Measurements from ENCODE around the gene ZNF536.

Gene ZNF536

DNA sequence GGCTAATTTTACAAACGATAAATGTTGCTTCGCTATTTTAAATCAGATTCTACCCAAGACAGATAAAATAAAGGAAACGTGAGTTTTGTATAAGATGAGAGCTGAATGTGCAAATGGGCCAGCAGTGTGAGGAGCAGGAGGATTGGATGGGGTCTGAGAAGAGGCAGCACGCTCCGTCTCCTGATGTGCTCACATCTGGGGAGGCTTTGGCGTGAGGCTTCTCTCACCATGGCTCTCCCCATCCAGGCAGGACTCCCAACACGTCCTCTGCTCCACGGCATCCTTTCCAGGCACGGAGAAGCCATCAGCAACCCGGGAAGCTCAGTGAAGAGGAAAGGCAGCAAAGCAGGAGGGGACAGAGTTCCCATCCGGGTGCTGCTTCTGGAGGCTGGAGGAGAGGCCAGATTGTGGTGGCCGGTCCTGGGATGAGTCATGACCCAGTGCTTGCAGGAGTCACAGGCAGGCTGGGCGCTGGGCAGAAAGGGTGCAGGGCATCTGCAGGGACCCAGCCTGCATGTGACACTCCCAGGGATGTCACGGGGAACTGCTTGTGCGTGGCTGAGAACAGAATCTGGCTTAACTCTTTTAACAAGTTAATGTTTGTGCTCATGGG, 47.5 kb downstream of the ZNF536 start:
- no peak overlapping the region for H3K4me3 ChIP-seq
- H3K36me3 ChIP-seq = no peaks in the 10 kb centered on the region
- no peak overlapping the region for H3K9ac ChIP-seq
- TF ChIP-seq Cebpa-rat (IDR thresholded peaks at IDR 0.05) = no peak
- H3K4me2 ChIP-seq = no peak overlapping the region
- no peaks in the 10 kb centered on the region for H3K4me1 ChIP-seq
- no peaks in the 10 kb centered on the region for H4K20me1 ChIP-seq
- H3K27ac ChIP-seq = no peak overlapping the region
- no peaks in the 10 kb centered on the region for H3K9me3 ChIP-seq (replicated peaks in 1 of 11)
- H3K27me3 ChIP-seq = no peaks in the 10 kb centered on the region

DNA sequence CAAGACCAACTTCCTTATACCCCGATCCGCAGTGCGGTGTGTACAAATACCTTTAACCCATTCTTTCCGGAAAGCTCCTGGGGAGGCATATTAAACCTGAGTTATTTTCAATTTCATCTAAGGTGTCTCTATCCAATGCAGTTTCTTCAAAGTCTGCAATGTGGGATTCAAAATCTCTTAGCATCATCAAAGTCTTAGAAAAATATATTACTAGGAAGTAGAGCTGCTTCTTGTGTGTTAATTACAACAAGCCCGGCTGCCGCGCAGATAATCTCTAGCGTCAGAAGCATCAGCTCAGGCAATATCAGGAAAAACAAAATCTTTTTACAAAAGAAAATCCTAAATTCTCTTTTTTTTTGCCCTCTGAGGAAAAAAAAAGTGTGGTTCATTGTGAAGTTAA, 48.1 kb downstream of the ZNF536 start:
- no peaks in the 10 kb centered on the region for H3K4me1 ChIP-seq
- no peak overlapping the region for H3K9ac ChIP-seq
- no peak overlapping the region for H3K4me3 ChIP-seq
- no peaks in the 10 kb centered on the region for H3K27me3 ChIP-seq
- H3K27ac ChIP-seq = no peak overlapping the region
- H4K20me1 ChIP-seq = no peaks in the 10 kb centered on the region
- no peaks in the 10 kb centered on the region for H3K36me3 ChIP-seq
- H3K9me3 ChIP-seq (replicated peaks in 1 of 11) = no peaks in the 10 kb centered on the region
- no peak overlapping the region for H3K4me2 ChIP-seq
- no peak for TF ChIP-seq Cebpa-rat (IDR thresholded peaks at IDR 0.05)

DNA sequence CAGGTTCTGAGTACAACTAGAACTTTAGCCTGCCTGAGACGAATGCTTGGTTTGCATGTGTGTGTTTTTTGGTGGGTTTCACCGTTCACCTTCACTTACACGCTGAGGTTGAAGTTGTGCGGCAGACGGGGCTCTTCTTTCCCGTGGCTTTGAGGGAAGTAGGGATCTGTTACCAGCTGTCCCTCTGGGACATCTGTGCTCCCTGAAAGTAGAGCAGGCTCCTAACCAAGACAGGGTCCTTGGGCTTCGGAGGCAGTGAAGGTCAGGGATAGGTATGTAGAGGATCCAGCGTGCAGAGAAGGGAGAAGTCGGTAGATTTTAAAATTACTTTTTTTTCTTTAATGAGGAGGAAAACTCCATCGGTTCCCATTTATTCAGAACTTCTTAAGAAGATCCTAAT, 48.7 kb downstream of the ZNF536 start:
- no peak overlapping the region for H3K9ac ChIP-seq
- no peaks in the 10 kb centered on the region for H4K20me1 ChIP-seq
- H3K27ac ChIP-seq = no peak overlapping the region
- no peak for TF ChIP-seq Cebpa-rat (IDR thresholded peaks at IDR 0.05)
- H3K27me3 ChIP-seq = no peaks in the 10 kb centered on the region
- no peak overlapping the region for H3K4me2 ChIP-seq
- H3K9me3 ChIP-seq (replicated peaks in 1 of 11) = no peaks in the 10 kb centered on the region
- no peaks in the 10 kb centered on the region for H3K36me3 ChIP-seq
- no peak overlapping the region for H3K4me3 ChIP-seq
- H3K4me1 ChIP-seq = no peaks in the 10 kb centered on the region

DNA sequence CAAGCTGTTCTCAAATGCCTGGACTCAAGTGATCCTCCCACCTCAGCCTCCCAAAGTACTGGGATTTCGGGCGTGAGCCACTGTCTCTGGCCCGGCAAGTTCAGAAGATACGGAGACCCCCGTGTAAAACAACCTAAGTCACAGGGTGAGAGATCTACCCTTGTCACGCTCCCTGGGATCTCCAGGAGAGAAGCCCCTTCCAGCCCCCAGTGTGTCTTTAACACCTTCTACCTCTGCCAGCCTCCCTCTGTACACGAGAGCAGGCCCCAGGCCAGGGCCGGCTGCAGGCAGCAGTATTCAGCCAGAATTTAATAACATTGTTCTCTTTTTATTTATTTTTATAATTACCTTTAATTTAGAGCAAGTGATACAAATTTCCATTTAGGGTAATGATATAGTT, 49.4 kb downstream of the ZNF536 start:
- H4K20me1 ChIP-seq = no peaks in the 10 kb centered on the region
- H3K36me3 ChIP-seq = no peaks in the 10 kb centered on the region
- H3K27ac ChIP-seq = no peak overlapping the region
- no peak overlapping the region for H3K4me3 ChIP-seq
- no peaks in the 10 kb centered on the region for H3K4me1 ChIP-seq
- no peak overlapping the region for H3K9ac ChIP-seq
- H3K27me3 ChIP-seq = no peaks in the 10 kb centered on the region
- no peak for TF ChIP-seq Cebpa-rat (IDR thresholded peaks at IDR 0.05)
- no peaks in the 10 kb centered on the region for H3K9me3 ChIP-seq (replicated peaks in 1 of 11)
- H3K4me2 ChIP-seq = no peak overlapping the region

DNA sequence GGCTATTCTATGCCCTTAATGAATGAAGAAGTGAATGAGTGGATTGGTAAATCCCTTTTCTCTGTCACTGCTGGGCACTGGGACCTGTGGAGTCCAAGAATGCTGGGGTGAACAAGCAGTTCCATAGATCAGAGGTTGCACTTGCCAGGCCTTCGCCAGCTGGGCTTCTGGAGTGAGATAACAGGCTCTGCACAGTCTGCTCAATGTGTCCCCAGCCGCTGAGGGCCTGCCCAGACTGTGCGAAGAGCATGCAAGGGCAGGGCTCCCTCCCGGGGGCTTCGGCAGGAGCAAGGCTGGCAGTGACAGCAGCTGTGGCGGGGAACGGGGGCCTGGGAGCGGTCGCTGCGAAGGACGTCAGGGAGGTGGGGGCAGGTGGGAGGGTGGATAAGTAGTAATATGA, 51.3 kb downstream of the ZNF536 start:
- no peaks in the 10 kb centered on the region for H3K9me3 ChIP-seq (replicated peaks in 1 of 11)
- H3K4me3 ChIP-seq = no peak overlapping the region
- H3K4me1 ChIP-seq = no peaks in the 10 kb centered on the region
- no peaks in the 10 kb centered on the region for H4K20me1 ChIP-seq
- no peak overlapping the region for H3K27ac ChIP-seq
- no peak for TF ChIP-seq Cebpa-rat (IDR thresholded peaks at IDR 0.05)
- no peaks in the 10 kb centered on the region for H3K27me3 ChIP-seq
- no peak overlapping the region for H3K4me2 ChIP-seq
- H3K9ac ChIP-seq = no peak overlapping the region
- no peaks in the 10 kb centered on the region for H3K36me3 ChIP-seq

DNA sequence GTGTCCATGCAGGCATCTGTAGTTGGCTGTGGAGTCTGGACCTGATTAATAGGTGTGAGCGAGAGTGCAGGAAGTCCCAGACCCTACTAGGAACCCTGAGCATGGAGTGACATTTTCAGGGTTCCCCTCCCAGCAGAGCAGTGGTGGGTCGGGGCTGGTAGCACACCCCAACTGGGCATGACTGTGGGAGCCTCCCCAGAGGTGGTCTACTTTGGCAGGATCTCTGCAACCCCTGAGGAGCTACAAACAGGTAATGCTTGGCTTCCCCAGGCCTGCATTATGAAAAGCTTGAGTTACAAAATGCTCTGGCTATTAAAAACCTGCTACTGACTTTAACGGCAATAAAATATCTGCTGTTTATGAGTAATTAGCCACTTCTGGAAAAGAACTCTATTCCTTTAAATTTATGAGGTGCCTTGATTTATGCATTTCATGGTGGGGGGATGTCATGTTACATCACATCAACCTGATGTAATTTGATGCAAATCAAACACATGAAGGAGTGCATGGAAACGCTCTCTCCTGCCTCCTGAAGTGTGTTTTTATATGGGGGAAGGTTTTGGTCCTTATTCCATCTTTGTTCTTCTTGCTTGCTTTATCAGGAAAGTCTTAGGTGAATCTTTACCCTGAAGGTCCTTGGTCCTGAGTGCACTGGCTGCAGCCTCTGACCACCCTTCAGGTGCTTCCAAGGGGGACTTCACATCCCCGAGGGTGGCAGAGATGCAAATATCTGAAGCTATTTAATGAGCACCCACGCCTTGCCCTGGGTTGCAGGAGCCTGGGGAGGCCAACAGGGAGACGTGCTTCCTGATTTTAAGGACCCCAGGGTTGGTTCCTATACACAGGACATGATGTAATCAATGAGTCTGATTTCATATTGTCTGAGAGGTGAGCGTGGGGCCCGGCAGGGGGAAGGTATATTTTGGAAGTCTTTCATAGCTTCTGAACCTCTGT, 54.0 kb downstream of the ZNF536 start:
- Histone ChIP-seq H3K27ac (no peak overlapping the region), H3K9me3 (replicated peaks in 1 of 11) (no peaks in the 10 kb centered on the region), H3K4me1 (no peaks in the 10 kb centered on the region), H3K9ac (no peak overlapping the region), H3K4me3 (no peak overlapping the region), H3K4me2 (no peak overlapping the region), H4K20me1 (no peaks in the 10 kb centered on the region; a peak in 1 of 22 replicates), H3K27me3 (no peaks in the 10 kb centered on the region), H3K36me3 (no peaks in the 10 kb centered on the region)
- TF ChIP-seq Cebpa-rat (IDR thresholded peaks at IDR 0.05) = no peak

DNA sequence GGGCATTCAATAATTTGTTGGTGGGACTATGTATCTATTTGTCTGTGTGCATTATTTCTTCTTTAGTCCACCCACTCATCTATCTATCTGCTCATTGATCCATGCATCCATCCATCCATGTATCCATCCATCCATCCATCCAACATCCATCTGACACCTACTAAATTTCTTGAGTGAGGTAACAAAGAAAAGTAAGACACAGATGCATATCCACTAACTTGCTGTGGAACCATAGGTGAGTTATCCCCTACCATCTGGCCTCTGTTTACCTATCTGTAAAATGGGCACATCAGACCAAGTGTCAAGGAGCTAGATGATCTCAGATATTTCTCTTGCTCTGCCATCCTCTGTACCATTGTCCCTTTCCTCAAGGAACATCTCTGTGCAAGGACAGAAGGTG, 54.7 kb downstream of the ZNF536 start:
- TF ChIP-seq Cebpa-rat (IDR thresholded peaks at IDR 0.05) = no peak
- H3K36me3 ChIP-seq = no peaks in the 10 kb centered on the region

DNA sequence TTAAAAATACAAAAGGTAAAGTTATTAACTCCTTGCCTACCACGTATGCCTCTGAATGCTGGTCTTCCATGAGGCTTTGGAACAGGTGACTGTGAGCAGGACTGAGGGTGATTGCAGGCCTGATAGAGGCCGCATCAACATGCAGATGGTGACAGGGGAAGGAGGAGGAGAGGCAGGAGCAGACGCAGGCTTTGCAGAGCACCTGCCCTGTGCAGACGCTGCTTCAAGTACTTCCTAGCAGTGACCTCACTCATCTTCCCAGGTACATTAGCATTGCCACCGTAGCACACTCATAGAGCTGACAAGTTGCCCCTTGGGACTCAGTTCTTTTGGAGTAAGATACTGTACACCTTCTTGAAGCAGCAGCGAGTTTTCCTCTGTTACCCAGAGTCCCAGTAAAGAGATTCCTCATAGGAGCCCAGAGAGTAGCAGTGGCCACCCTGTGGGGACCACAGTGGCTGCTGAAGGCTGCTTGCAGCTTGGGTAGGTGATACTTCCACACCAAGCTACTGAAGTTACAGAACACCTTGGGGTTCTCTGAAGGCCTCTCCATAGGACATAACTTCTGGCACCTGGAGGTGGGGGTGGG, 56.0 kb downstream of the ZNF536 start:
- no peak overlapping the region for H3K9ac ChIP-seq

More for the DNA sequence above, 54.7 kb downstream of the ZNF536 start:
- no peaks in the 10 kb centered on the region for H3K9me3 ChIP-seq (replicated peaks in 1 of 11)
- no peak overlapping the region for H3K9ac ChIP-seq
- no peak overlapping the region for H3K4me2 ChIP-seq
- no peak overlapping the region for H3K27ac ChIP-seq
- no peaks in the 10 kb centered on the region for H3K4me1 ChIP-seq
- no peak overlapping the region for H3K4me3 ChIP-seq
- H3K27me3 ChIP-seq = no peaks in the 10 kb centered on the region
- no peaks in the 10 kb centered on the region; a peak in 1 of 22 replicates for H4K20me1 ChIP-seq

DNA sequence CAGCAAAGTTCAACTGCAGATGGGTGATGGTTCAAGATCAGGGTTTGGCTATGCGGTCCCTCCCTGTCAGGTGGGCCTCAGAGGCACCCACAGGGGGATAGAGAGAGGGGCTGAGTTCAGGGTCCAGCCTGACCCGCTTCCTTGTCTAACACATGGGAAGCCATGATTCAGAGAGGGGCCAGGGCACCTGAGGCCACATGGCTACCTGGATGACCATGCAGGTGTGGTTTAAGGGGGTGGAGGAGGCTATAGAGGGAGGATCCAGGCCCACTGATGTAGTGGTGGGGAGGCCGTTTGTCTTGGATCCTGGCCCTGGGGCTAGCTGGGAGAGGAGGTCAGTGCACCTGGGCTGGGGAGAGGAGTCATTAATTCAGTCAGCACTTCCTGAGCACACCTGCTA, 56.7 kb downstream of the ZNF536 start:
- H3K9ac ChIP-seq = no peak overlapping the region
- H3K4me1 ChIP-seq = no peaks in the 10 kb centered on the region
- H4K20me1 ChIP-seq = no peaks in the 10 kb centered on the region; a peak in 1 of 22 replicates
- H3K27ac ChIP-seq = no peak overlapping the region
- no peaks in the 10 kb centered on the region for H3K9me3 ChIP-seq (replicated peaks in 1 of 11)
- H3K4me2 ChIP-seq = no peak overlapping the region
- no peaks in the 10 kb centered on the region for H3K36me3 ChIP-seq
- TF ChIP-seq Cebpa-rat (IDR thresholded peaks at IDR 0.05) = no peak
- no peak overlapping the region for H3K4me3 ChIP-seq
- no peaks in the 10 kb centered on the region for H3K27me3 ChIP-seq

More for the DNA sequence above, 56.0 kb downstream of the ZNF536 start:
- Histone ChIP-seq H4K20me1 (no peaks in the 10 kb centered on the region; a peak in 1 of 22 replicates), H3K27me3 (no peaks in the 10 kb centered on the region), H3K36me3 (no peaks in the 10 kb centered on the region), H3K9me3 (replicated peaks in 1 of 11) (no peaks in the 10 kb centered on the region), H3K4me2 (no peak overlapping the region), H3K4me1 (no peaks in the 10 kb centered on the region), H3K27ac (no peak overlapping the region), H3K4me3 (no peak overlapping the region)
- TF ChIP-seq Cebpa-rat (IDR thresholded peaks at IDR 0.05) = no peak

Measured in BLaER1 treated with 17β-estradiol and CSF1 and Interleukin-3, amounts not matched to agents 10 nM and 100 nM (cell line).